ENCODE results near the gene MAP1B. TPM values are rescaled to one million over a fixed set of nuclear protein-coding genes. Genes with fewer than 3 reads are reported as not detected.

MAP1B gene
- total and polyA plus RNA-seq, 8 donors: 2.1 to 985 (median 24.7) TPM

- intact Hi-C loops (cut with DNase I; ENCODE audit: low total_unique reads): no loop called here
- WGBS, 5 donors: 90 to 94% (median 93%) methylated on average over 3 of the region's 3 CpGs
- TF ChIP-seq EP300 (IDR thresholded peaks at IDR 0.05) (no peak), POLR2A (IDR thresholded peaks at IDR 0.05) (no peak), POLR2AphosphoS5 (IDR thresholded peaks at IDR 0.05) (no peak), CTCF (IDR thresholded peaks at IDR 0.05) (no peak)
These were observed 99.7 kb downstream of the MAP1B start for GRCh38 chr5:72206994-72207393.

DNA sequence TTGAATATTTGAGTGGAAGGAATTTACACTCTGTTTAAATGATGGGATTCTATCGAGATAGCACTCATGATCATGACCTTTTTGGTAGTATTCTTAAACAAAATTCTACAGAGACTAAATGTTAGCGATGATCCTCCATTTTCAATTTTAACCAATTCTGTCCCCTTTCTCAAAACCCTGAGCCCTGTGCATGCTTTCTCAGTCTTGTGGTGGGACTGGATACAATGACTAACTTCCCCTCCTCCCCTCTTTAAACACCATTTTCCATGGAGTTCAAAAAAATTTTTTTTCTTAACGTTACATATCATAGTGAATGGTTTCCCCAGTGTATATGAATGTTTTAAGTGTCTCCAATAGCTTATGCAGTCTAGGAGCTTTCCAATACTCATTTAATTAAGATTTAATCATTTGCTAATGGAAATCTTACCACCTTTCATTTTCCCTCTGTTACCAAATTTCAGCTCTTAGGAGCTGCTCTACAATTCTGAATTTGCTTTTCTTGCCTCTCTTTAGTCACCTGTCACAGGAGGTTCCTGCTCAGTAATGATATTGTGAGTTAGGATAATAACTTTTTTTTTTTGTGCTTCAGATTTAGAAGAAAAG is 101.2 kb downstream of the MAP1B start:
- TF ChIP-seq POLR2A (IDR thresholded peaks at IDR 0.05) (no peak), CTCF (IDR thresholded peaks at IDR 0.05) (no peak), POLR2AphosphoS5 (IDR thresholded peaks at IDR 0.05) (no peak), EP300 (IDR thresholded peaks at IDR 0.05) (no peak)
- Histone ChIP-seq H3K27me3 (no peaks in the 10 kb centered on the region), H3K36me3 (peaks cover 4 to 41% (median 31%) of the 10 kb centered on the region in 4 donors), H3K4me1 (peaks cover 0 to 16% (median 12%) of the 10 kb centered on the region in 4 donors), H3K27ac (no peak overlapping the region), H3K9me3 (no peaks in the 10 kb centered on the region), H3K4me3 (no peak overlapping the region)
- DNase-seq: no peak
- WGBS, 5 donors: 88 to 91% (median 90%) methylated on average over 3 of the region's 3 CpGs
- intact Hi-C loops (cut with DNase I; ENCODE audit: low total_unique reads): no loop called here

More at GRCh38 chr5:72206994-72207393, 99.7 kb downstream of the MAP1B start:
- H3K9me3 ChIP-seq: no peaks in the 10 kb centered on the region
- H3K27me3 ChIP-seq: no peaks in the 10 kb centered on the region
- DNase-seq: no peak
- peaks cover 0 to 16% (median 12%) of the 10 kb centered on the region in 4 donors for H3K4me1 ChIP-seq
- H3K4me3 ChIP-seq: no peak overlapping the region
- peaks cover 4 to 47% (median 37%) of the 10 kb centered on the region in 4 donors for H3K36me3 ChIP-seq
- no peak overlapping the region for H3K27ac ChIP-seq

DNA sequence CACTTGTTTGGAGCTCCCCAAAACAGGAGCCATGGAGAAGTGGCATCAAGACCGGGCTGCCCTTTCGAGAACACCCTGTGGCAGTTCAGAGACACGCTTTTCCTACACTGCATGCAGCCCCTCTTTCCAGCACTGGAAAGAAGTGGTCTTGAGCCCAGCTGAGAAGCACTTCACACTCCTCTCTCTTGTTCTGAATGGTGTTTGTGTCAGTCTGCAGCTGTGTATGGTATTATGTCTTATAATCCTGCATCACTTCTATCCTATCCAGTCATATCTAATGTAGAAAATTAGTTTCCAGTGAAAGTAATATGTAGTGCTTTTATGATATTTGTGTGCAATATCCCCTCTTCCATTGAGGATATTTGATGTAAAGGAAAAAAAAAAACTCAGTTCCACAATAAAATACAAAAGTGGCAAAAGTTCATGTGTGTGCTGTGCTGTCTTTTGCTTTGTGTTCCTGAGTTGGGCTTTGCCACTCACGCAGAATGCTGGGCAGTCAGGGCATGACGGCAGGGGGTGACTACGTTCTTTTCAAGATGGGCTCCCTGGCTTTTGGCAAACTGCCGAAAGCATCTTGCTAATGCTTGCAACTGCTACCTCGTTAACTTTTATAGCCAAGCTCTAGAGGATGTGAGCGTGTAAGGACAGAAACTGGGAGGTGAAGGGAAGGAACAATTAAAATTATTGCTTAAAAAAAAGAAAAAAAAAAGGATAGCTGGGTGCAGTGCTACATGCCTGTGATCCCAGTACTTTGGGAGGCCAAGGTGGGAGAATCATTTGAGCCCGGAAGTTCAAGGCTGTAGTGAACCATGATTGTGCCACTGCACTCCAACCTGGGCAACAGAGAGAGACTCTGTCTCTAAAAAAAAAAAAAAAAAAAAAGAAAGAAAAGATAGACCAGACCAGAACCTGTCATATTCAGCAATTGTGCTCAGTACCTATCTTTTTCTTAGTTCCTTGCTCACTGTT is 102.2 kb downstream of the MAP1B start:
- no peaks in the 10 kb centered on the region for H3K9me3 ChIP-seq
- no peaks in the 10 kb centered on the region for H3K27me3 ChIP-seq
- H3K36me3 ChIP-seq: peaks cover 4 to 31% (median 23%) of the 10 kb centered on the region in 4 donors
- 81 to 93% (median 90%) methylated on average over 10 of the region's 10 CpGs for WGBS, 5 donors
- intact Hi-C loops (cut with DNase I; ENCODE audit: low total_unique reads): no loop called here
- no peak for DNase-seq
- peaks cover 0 to 16% (median 12%) of the 10 kb centered on the region in 4 donors for H3K4me1 ChIP-seq
- TF ChIP-seq POLR2AphosphoS5 (IDR thresholded peaks at IDR 0.05) (no peak), POLR2A (IDR thresholded peaks at IDR 0.05) (no peak), CTCF (IDR thresholded peaks at IDR 0.05) (no peak), EP300 (IDR thresholded peaks at IDR 0.05) (no peak)
- no peak overlapping the region for H3K4me3 ChIP-seq
- no peak overlapping the region for H3K27ac ChIP-seq

DNA sequence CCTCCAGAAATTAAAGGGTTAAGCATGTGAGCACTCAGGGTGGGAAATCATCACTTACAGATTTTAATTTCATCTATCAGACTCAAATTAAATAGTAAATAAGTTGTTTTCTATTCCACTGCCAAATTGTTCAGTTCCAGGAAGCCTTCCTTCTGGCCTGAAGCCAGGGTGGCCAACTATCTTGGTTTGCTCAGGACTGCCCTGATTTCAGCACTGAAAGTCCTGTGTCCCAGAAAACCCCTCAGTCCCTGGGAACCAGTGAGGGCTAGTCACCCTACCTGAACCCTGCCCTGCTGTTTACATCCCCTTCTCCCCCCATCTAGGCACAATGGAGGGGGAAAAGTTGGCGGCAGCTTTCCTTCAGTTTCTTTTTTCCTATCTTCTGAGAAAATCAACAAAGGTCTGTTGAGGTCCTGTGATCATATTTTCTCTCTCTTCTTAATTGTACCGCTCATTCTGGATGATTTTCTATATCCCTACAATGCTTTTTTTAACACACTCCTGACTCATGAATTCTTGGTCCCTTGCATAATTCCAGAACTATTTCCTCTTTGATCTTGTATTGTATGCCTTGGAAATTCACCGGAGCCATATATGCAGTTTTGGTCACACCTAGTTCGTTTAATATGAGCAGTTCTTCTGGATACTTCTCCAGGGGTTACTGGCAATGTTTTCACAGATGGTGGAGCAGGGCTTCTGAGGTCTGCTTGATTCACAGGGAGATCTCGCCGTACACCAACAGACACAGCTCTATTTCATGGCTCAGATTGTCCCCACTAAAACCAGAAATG is 103.8 kb downstream of the MAP1B start:
- no peaks in the 10 kb centered on the region for H3K9me3 ChIP-seq
- intact Hi-C loops (cut with DNase I; ENCODE audit: low total_unique reads): no loop called here
- 54 to 61% (median 56%) methylated on average over 6 of the region's 6 CpGs for WGBS, 5 donors
- H3K4me1 ChIP-seq: peaks cover 0 to 16% (median 12%) of the 10 kb centered on the region in 4 donors
- H3K27me3 ChIP-seq: no peaks in the 10 kb centered on the region
- TF ChIP-seq POLR2A (IDR thresholded peaks at IDR 0.05) (no peak), EP300 (IDR thresholded peaks at IDR 0.05) (no peak), POLR2AphosphoS5 (IDR thresholded peaks at IDR 0.05) (no peak), CTCF (IDR thresholded peaks at IDR 0.05) (no peak)
- DNase-seq: peak; percentile 60 to 68
- no peak overlapping the region for H3K4me3 ChIP-seq
- peaks cover 0 to 15% (median 7%) of the 10 kb centered on the region in 4 donors for H3K36me3 ChIP-seq
- peak overlapping the region in 4 of 5 donors; percentile 54 to 72 (median 59) for H3K27ac ChIP-seq
